Loucy (cell line): ENCODE results near the gene FGF12.

Source experiments
- H2AFZ ChIP-seq: fragments of 200-600 bp; sonication (generic); 2 replicates; pipeline ENCODE4 v1.6.0; 2016; ENCODE audit warnings: antibody characterized with exemption, mild to moderate bottlenecking, low read length, moderate library complexity
- H3F3A ChIP-seq: fragments of 200-600 bp; 2 replicates; pipeline ENCODE4 v1.6.0; 2016; ENCODE audit warnings: antibody characterized with exemption, low read depth, mild to moderate bottlenecking
- H3K27me3 ChIP-seq: fragments of 200-600 bp; sonication (generic); 2 replicates; pipeline ENCODE4 v1.6.1; 2014; ENCODE audit warnings: low read length, mild to moderate bottlenecking; ENCODE audit not compliant: insufficient read depth, poor library complexity, severe bottlenecking
- H3K36me3 ChIP-seq: fragments of 200-600 bp; sonication (generic); 2 replicates; pipeline ENCODE4 v1.6.1; 2016; ENCODE audit warnings: low read length; ENCODE audit not compliant: insufficient read depth
- H3K4me1 ChIP-seq: fragments of 200-600 bp; sonication (generic); 2 replicates; pipeline ENCODE4 v1.5.1; 2014; ENCODE audit warnings: low read length, mild to moderate bottlenecking; ENCODE audit not compliant: insufficient read depth, poor library complexity, severe bottlenecking
- H3K4me2 ChIP-seq: fragments of 200-600 bp; sonication (generic); 2 replicates; pipeline ENCODE4 v1.6.0; 2014; ENCODE audit warnings: antibody characterized with exemption, low read length, low read depth, mild to moderate bottlenecking; ENCODE audit not compliant: poor library complexity, severe bottlenecking
- H3K4me3 ChIP-seq: fragments of 200-600 bp; sonication (generic); 2 replicates; pipeline ENCODE4 v1.5.1; 2014; ENCODE audit warnings: low read length, mild to moderate bottlenecking, mixed read lengths; ENCODE audit not compliant: poor library complexity, severe bottlenecking
- H3K79me2 ChIP-seq: fragments of 200-600 bp; sonication (generic); 2 replicates; pipeline ENCODE4 v1.6.1; 2014; ENCODE audit warnings: low read length; ENCODE audit not compliant: insufficient read depth
- H3K9ac ChIP-seq: fragments of 200-600 bp; sonication (generic); 2 replicates; pipeline ENCODE4 v1.6.0; 2014; ENCODE audit warnings: mild to moderate bottlenecking, low read depth, low read length, moderate library complexity; ENCODE audit not compliant: poor library complexity, severe bottlenecking
- H3K9me2 ChIP-seq: fragments of 200-600 bp; sonication (generic); replicated peaks from 2 replicates; pipeline ENCODE4 v1.6.1; 2016; ENCODE audit warnings: low read depth, low read length, mixed read lengths
- H3K9me3 ChIP-seq: fragments of 200-600 bp; sonication (generic); 2 replicates; pipeline ENCODE4 v1.6.1; 2014; ENCODE audit warnings: mild to moderate bottlenecking, antibody characterized with exemption, low read length, low read depth; ENCODE audit not compliant: insufficient read depth
- H4K20me1 ChIP-seq: fragments of 200-600 bp; sonication (generic); 2 replicates; pipeline ENCODE4 v1.6.0; 2014; ENCODE audit warnings: antibody characterized with exemption, low read length, mild to moderate bottlenecking; ENCODE audit not compliant: insufficient read depth, poor library complexity, severe bottlenecking
- CTCF ChIP-seq: fragments of 200-600 bp; sonication (generic); conservative IDR thresholded peaks from 2 replicates; pipeline ENCODE4 v1.5.1; 2014; ENCODE audit warnings: mild to moderate bottlenecking, antibody characterized with exemption, low read length
- EZH2phosphoT487 ChIP-seq: fragments of 200-600 bp; IDR thresholded peaks from 2 replicates; pipeline ENCODE4 v1.6.1; 2018; ENCODE audit warnings: antibody characterized with exemption, mild to moderate bottlenecking, moderate library complexity, borderline replicate concordance

Gene FGF12

GRCh38 chr3:192696943-192697587, 30.3 kb downstream of the FGF12 start:
- Histone ChIP-seq H3K4me3 (no peak overlapping the region), H3K79me2 (no peaks in the 10 kb centered on the region), H3K4me1 (no peaks in the 10 kb centered on the region), H3K27me3 (no peaks in the 10 kb centered on the region), H3K9me2 (no peaks in the 10 kb centered on the region), H3K9me3 (no peaks in the 10 kb centered on the region), H3F3A (no peaks in the 10 kb centered on the region), H3K4me2 (no peak overlapping the region), H3K9ac (no peak overlapping the region), H3K36me3 (no peaks in the 10 kb centered on the region), H4K20me1 (no peaks in the 10 kb centered on the region), H2AFZ (no peak overlapping the region)
- TF ChIP-seq EZH2phosphoT487 = no peak
- TF ChIP-seq CTCF = no peak

GRCh38 chr3:192687488-192688152, 39.7 kb downstream of the FGF12 start:
- no peaks in the 10 kb centered on the region for H4K20me1 ChIP-seq

GRCh38 chr3:192685801-192686200, 41.5 kb downstream of the FGF12 start:
- Histone ChIP-seq H3K27me3 (no peaks in the 10 kb centered on the region), H3K36me3 (no peaks in the 10 kb centered on the region), H3K9ac (no peak overlapping the region), H3K9me3 (no peaks in the 10 kb centered on the region), H3K4me1 (no peaks in the 10 kb centered on the region), H2AFZ (no peak overlapping the region), H4K20me1 (no peaks in the 10 kb centered on the region), H3K4me2 (no peak overlapping the region), H3K9me2 (no peaks in the 10 kb centered on the region), H3K4me3 (no peak overlapping the region), H3K79me2 (no peaks in the 10 kb centered on the region), H3F3A (no peaks in the 10 kb centered on the region)
- TF ChIP-seq CTCF (no peak), EZH2phosphoT487 (no peak)

More at GRCh38 chr3:192687488-192688152, 39.7 kb downstream of the FGF12 start:
- TF ChIP-seq EZH2phosphoT487 = no peak
- TF ChIP-seq CTCF = no peak
- Histone ChIP-seq H3K9me3 (no peaks in the 10 kb centered on the region), H3K36me3 (no peaks in the 10 kb centered on the region), H3K4me2 (no peak overlapping the region), H3K9me2 (no peaks in the 10 kb centered on the region), H3K79me2 (no peaks in the 10 kb centered on the region), H2AFZ (no peak overlapping the region), H3K4me1 (no peaks in the 10 kb centered on the region), H3K4me3 (no peak overlapping the region), H3K27me3 (no peaks in the 10 kb centered on the region), H3K9ac (no peak overlapping the region), H3F3A (no peaks in the 10 kb centered on the region)
